GM12864 (cell line): ENCODE results near the gene MTA2.

ENCODE experiments used
- DNase-seq: peaks from one replicate; pipeline ENCODE4 v3.0.0-alpha.2; 2011; ENCODE audit warnings: low read depth
- H3K4me3 ChIP-seq: 2 replicates; pipeline ENCODE4 v1.5.1; 2011; ENCODE audit warnings: mild to moderate bottlenecking, low read depth, low read length, control low read depth
- TF ChIP-seq, protein P1 (sequence below): IDR thresholded peaks from 2 replicates; pipeline ENCODE4 v1.5.1; 2011; ENCODE audit warnings: low read depth, mild to moderate bottlenecking, moderate library complexity, low read length, control low read depth, inconsistent platforms; ENCODE audit errors: missing control alignments

The MTA2 gene

DNA sequence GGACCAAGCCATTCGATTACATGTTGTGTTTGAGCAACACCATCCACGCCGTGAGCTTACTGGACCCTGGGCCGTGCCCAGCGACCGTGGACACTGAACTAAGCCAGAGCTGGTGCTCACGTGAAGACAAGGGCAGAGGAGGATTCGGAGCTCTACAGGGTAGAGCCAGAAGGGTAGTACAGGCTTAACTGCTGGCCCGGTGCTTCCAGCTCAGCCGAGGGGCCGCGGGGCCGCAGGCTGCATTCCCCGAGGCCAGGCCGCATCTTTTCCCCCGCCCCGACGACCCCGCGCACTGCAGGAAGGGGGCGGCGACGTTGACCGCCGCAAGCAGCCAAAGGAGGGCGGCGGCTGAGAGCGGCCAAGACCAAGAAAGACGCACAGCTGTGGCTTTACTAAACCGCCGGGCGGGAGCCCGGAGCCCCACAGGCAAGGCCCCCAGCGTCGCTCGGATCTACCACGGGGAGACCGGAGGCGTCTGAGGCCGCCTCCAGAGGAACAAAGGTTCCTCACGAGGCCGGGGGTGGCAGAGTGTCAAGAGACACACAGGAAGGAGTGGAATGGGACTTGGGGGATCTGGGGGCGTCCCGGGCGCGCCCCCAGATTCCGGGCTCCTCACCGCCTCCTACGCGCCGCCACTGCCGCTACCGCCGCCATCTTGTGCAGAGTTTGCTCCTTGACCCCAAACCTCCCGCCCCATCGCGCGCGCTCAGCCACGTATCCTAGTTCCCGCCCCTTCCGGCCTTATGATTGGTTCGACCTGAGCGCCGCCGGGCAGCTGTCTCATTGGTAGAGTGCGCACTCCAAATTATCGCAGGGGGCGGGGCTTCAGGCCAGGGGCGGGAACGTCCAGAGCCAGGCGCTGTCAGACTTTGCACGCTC, 44.5 kb upstream of the MTA2 start, which contains the start of gene GANAB:
TSS of gene GANAB (minus strand) at position 668 of the 879 bp plus-strand sequence. CDS start at position 654, 14 bp downstream.
- peak within 1 kb of the TSS; percentile 76 for H3K4me3 ChIP-seq
- peak; percentile 93 for DNase-seq

DNA sequence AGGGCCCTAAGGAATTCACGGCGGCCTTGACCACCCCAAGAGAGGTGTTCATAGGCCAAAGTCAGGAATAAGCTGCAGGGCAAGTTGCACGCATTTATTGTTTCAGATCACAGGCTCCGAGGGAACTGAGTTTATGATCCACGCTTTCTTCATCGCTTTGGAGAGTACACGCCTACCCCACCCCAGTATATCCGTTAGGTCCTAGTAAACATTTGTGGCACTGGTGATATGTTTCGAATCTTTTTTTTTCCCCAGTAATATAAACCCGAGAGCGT, 43.9 kb upstream of the MTA2 start:
- peak overlapping the region; percentile 76 for H3K4me3 ChIP-seq
- TF ChIP-seq, protein P1, sequence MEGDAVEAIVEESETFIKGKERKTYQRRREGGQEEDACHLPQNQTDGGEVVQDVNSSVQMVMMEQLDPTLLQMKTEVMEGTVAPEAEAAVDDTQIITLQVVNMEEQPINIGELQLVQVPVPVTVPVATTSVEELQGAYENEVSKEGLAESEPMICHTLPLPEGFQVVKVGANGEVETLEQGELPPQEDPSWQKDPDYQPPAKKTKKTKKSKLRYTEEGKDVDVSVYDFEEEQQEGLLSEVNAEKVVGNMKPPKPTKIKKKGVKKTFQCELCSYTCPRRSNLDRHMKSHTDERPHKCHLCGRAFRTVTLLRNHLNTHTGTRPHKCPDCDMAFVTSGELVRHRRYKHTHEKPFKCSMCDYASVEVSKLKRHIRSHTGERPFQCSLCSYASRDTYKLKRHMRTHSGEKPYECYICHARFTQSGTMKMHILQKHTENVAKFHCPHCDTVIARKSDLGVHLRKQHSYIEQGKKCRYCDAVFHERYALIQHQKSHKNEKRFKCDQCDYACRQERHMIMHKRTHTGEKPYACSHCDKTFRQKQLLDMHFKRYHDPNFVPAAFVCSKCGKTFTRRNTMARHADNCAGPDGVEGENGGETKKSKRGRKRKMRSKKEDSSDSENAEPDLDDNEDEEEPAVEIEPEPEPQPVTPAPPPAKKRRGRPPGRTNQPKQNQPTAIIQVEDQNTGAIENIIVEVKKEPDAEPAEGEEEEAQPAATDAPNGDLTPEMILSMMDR = no peak
- DNase-seq = no peak

More for the DNA sequence above, 44.5 kb upstream of the MTA2 start, which contains the start of gene GANAB:
- TF ChIP-seq, protein P1 = no peak

DNA sequence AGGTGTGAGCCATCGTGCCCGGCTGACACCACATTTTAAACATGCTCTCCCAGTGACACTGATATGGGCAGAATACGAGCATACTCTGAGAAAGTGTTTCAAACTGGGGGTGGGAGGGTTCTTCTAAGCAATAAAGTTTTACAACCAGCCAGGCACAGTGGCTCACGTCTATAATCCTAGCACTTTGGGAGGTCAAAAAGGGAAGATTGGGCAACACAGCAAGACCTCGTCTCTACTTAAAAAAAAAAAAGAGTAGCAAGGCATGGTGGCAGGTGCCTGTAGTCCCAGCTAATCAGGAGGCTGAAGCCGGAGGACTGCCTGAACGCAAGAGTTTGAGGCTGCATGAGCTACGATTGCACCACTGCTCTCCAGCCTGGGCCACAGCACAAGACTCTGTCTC, 42.6 kb upstream of the MTA2 start:
- TF ChIP-seq, protein P1 = no peak
- no peak for DNase-seq
- H3K4me3 ChIP-seq = no peak overlapping the region

DNA sequence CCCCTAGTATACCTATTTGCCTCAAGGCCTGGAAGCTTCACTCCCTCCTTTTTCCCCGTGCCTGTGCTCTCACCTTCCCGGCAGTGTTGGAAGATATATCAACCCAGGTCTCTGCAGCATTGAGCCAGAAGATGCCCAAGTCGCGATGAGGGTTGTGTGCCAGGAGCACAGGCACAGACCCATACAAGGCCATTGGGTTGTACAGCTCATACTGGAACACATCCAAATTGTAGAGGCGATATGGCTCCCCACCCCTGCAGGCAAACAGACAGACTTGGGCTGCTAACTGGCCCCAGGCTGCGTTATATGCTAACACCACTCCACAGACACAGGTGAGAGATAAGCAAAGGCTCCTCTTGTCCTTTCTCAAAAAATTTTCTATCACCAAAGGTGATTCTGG, 30.8 kb upstream of the MTA2 start:
- no peak for DNase-seq
- H3K4me3 ChIP-seq = no peak overlapping the region
- TF ChIP-seq, protein P1 = no peak

DNA sequence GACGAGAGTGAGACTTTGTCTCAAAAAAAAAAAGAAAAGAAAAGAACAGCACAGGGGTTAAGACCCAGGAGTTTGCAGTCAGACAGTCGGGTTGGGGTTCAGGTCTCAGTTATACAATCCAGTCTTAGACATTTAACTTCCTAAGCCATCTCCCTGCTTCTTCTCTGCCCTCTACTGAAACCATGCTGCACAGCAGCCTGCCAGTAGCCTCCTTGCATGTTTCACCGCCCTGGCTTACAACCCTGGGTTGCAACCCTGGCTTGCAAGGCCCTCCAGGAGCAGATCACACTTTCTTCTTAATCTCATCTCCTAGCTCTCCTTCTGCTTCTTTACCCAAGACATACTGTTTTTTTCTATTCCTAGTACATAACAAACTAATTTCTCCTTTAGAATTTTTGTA, 26.0 kb upstream of the MTA2 start:
- DNase-seq = no peak
- TF ChIP-seq, protein P1 = no peak
- H3K4me3 ChIP-seq = no peak overlapping the region

DNA sequence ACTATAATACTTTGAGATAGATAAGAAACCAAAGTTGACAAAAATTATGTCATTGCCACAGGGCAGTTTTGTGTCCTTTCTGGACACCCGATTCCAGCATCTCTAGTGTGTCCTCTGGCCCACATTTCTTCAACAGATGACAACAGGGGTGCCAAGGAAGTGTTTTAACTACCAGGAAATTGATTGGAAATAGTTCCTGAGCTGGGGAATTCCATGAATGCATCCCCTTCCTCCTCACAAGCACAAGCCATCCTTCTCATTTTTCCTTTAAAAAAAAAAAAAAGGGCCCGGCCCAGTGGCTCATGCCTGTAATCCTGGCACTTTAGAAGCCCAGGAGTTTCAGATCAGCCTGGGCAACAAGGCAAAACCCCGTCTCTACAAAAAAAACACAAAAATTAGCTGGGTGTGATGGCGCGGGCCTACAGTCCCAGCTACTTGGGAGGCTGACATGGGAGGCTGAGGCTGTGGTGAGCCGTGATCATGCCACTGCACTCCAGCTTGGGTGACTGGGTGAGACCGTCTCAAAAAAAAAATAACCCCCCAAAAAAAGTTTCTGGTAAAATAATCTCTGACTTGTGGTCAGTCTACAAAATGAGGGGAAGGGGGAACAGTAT, 20.9 kb upstream of the MTA2 start:
- DNase-seq = no peak
- no peak overlapping the region for H3K4me3 ChIP-seq
- TF ChIP-seq, protein P1 = no peak
